HEK293 (cell line): Measurements from ENCODE around the gene C19orf53.

Experiments
- CTCF ChIA-PET: fragments of 350-600 bp; formaldehyde crosslinking; extraction: SDS; loops from one replicate; lab custom pipeline; 2021; ENCODE audit warnings: antibody characterized with exemption; lab: Yijun Ruan, JAX
- POLR2A ChIA-PET: fragments of 300-600 bp; formaldehyde crosslinking; extraction: SDS; loops from one replicate; lab custom pipeline; 2020; ENCODE audit warnings: antibody characterized with exemption, inconsistent platforms; lab: Yijun Ruan, JAX
- H3K27ac ChIP-seq: fragments of 200-500 bp; sonication (Bioruptor generic); 2 replicates; pipeline ENCODE4 v1.5.1; 2014; ENCODE audit warnings: low read depth, low read length, control low read depth, inconsistent platforms; ENCODE audit errors: extremely low read depth
- H3K36me3 ChIP-seq, 2 experiments: fragments of 200-500 bp in 1 of 2; sonication (Bioruptor generic) in 1 of 2; 1 replicate in 1 of 2; 2 replicates in 1 of 2; pipeline ENCODE4 v1.5.1; 2014 to 2017; ENCODE audit warnings: inconsistent platforms in 2 of 2, low read length in 2 of 2; ENCODE audit not compliant: control insufficient read depth in 2 of 2, insufficient read depth in 1 of 2
- H3K4me1 ChIP-seq: fragments of 200-500 bp; sonication (Bioruptor generic); 2 replicates; pipeline ENCODE4 v1.5.1; 2014; ENCODE audit warnings: mild to moderate bottlenecking, low read length, inconsistent platforms; ENCODE audit not compliant: control insufficient read depth, insufficient read depth
- H3K4me3 ChIP-seq: 2 replicates; pipeline ENCODE4 v1.5.1; 2011; ENCODE audit warnings: low read depth, mild to moderate bottlenecking, control low read depth, low read length, moderate library complexity
- H3K9me3 ChIP-seq: fragments of 200-500 bp; sonication (Bioruptor generic); 2 replicates; pipeline ENCODE4 v1.5.1; 2014; ENCODE audit warnings: low read depth, low read length, inconsistent platforms; ENCODE audit not compliant: control insufficient read depth, insufficient read depth
- BCL11A ChIP-seq: fragments of 450-650 bp; formaldehyde crosslinking; IDR thresholded peaks from 2 replicates; pipeline ENCODE4 v1.5.1; 2016; ENCODE audit warnings: low read depth, missing biosample characterization, missing genetic modification characterization
- BCL6B ChIP-seq: fragments of 450-650 bp; formaldehyde crosslinking; IDR thresholded peaks from 2 replicates; pipeline ENCODE4 v1.5.1; 2017; ENCODE audit warnings: missing biosample characterization, missing genetic modification characterization
- CTCF ChIP-seq: fragments of 450-650 bp; formaldehyde crosslinking; IDR thresholded peaks from 2 replicates; pipeline ENCODE4 v1.5.1; 2016; ENCODE audit warnings: missing biosample characterization, missing genetic modification characterization
- HOXA7 ChIP-seq: sonication (generic); formaldehyde crosslinking; IDR thresholded peaks from 2 replicates; pipeline ENCODE4 v1.8.1; 2022; ENCODE audit warnings: missing genetic modification reagents, borderline replicate concordance
- MEIS1 ChIP-seq: sonication (generic); formaldehyde crosslinking; IDR thresholded peaks from 2 replicates; pipeline ENCODE4 v1.8.1; 2022; ENCODE audit warnings: missing genetic modification reagents, mild to moderate bottlenecking, borderline replicate concordance
- MYNN ChIP-seq: fragments of 450-650 bp; formaldehyde crosslinking; IDR thresholded peaks from 2 replicates; pipeline ENCODE4 v1.5.1; 2016; ENCODE audit warnings: missing biosample characterization, missing genetic modification characterization, borderline replicate concordance
- PATZ1 ChIP-seq: fragments of 450-650 bp; formaldehyde crosslinking; IDR thresholded peaks from 2 replicates; pipeline ENCODE4 v1.5.1; 2016; ENCODE audit warnings: missing biosample characterization, missing genetic modification characterization
- ZNF169 ChIP-seq: fragments of 450-650 bp; formaldehyde crosslinking; IDR thresholded peaks from 2 replicates; pipeline ENCODE4 v1.5.1; 2016; ENCODE audit warnings: missing biosample characterization, missing genetic modification characterization
- ZNF221 ChIP-seq: fragments of 450-650 bp; formaldehyde crosslinking; IDR thresholded peaks from 2 replicates; pipeline ENCODE4 v1.5.1; 2017; ENCODE audit warnings: missing biosample characterization, missing genetic modification characterization, borderline replicate concordance
- ZNF280C ChIP-seq: fragments of 450-650 bp; formaldehyde crosslinking; IDR thresholded peaks from 2 replicates; pipeline ENCODE4 v1.5.1; 2016; ENCODE audit warnings: missing biosample characterization, missing genetic modification characterization
- ZNF302 ChIP-seq: fragments of 450-650 bp; formaldehyde crosslinking; IDR thresholded peaks from 2 replicates; pipeline ENCODE4 v1.5.1; 2016; ENCODE audit warnings: missing biosample characterization, missing genetic modification characterization, low read depth
- ZNF600 ChIP-seq: fragments of 450-650 bp; formaldehyde crosslinking; IDR thresholded peaks from 2 replicates; pipeline ENCODE4 v1.5.1; 2016; ENCODE audit warnings: missing biosample characterization, missing genetic modification characterization
- ZNF629 ChIP-seq: fragments of 450-650 bp; formaldehyde crosslinking; IDR thresholded peaks from 2 replicates; pipeline ENCODE4 v1.5.1; 2017; ENCODE audit warnings: missing biosample characterization, missing genetic modification characterization
- ZNF747 ChIP-seq: fragments of 450-650 bp; formaldehyde crosslinking; IDR thresholded peaks from 2 replicates; pipeline ENCODE4 v1.5.1; 2016; ENCODE audit warnings: missing biosample characterization, missing genetic modification characterization
- ZNF76 ChIP-seq: fragments of 450-650 bp; formaldehyde crosslinking; IDR thresholded peaks from 2 replicates; pipeline ENCODE4; 2016; ENCODE audit warnings: low read depth, missing biosample characterization, missing genetic modification characterization, borderline replicate concordance
- ZNF777 ChIP-seq: fragments of 450-650 bp; formaldehyde crosslinking; IDR thresholded peaks from 2 replicates; pipeline ENCODE4 v1.5.1; 2017; ENCODE audit warnings: missing biosample characterization, missing genetic modification characterization, borderline replicate concordance
- ZNF791 ChIP-seq: fragments of 450-650 bp; formaldehyde crosslinking; IDR thresholded peaks from 2 replicates; pipeline ENCODE4 v1.5.1; 2016; ENCODE audit warnings: missing biosample characterization, missing genetic modification characterization
- TF ChIP-seq, protein P1 (sequence below): fragments of 450-650 bp; formaldehyde crosslinking; IDR thresholded peaks from 2 replicates; pipeline ENCODE4 v1.5.1; 2016; ENCODE audit warnings: missing biosample characterization, missing genetic modification characterization
- TF ChIP-seq, protein P2 (sequence below): fragments of 450-650 bp; formaldehyde crosslinking; IDR thresholded peaks from 2 replicates; pipeline ENCODE4; 2016; ENCODE audit warnings: missing biosample characterization, missing genetic modification characterization
- TF ChIP-seq, protein P3 (sequence below): sonication (generic); formaldehyde crosslinking; IDR thresholded peaks from 2 replicates; pipeline ENCODE4 v1.8.1; 2022; ENCODE audit warnings: mild to moderate bottlenecking, moderate library complexity, missing genetic modification reagents

Gene C19orf53

DNA sequence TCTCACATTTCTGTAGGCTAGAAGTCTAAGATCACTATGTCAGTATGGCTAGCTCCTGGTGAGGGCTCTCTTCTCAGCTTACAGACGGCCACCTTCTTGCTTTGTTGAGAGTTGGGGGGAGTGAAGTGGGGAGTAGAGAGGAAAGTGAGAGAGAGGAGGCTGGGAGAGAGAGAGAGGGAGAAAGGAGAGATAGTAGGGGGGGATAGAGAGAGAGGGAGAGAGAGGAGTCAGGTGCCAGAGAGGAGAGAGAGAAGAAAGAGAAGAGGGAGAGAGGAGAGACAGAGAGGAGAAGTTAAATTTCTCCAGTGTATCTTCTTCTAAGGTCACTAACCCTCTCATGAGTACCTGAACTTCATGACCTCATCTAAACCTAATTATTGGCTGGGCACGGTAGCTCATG is 49.6 kb downstream of the C19orf53 start (continued):
- no peak for TF ChIP-seq ZNF280C (tag by site-specific recombination)
- no peak for TF ChIP-seq HOXA7 (CRISPR knock-in tag)
- no peak for TF ChIP-seq ZNF747 (tag by site-specific recombination)
- no peak for TF ChIP-seq ZNF629 (tag by site-specific recombination)
- TF ChIP-seq PATZ1 = no peak
- no peak for TF ChIP-seq ZNF777 (tag by site-specific recombination)
- no peak for TF ChIP-seq ZNF221 (tag by site-specific recombination)
- no peak for TF ChIP-seq MYNN (tag by site-specific recombination)
- TF ChIP-seq, protein P1, sequence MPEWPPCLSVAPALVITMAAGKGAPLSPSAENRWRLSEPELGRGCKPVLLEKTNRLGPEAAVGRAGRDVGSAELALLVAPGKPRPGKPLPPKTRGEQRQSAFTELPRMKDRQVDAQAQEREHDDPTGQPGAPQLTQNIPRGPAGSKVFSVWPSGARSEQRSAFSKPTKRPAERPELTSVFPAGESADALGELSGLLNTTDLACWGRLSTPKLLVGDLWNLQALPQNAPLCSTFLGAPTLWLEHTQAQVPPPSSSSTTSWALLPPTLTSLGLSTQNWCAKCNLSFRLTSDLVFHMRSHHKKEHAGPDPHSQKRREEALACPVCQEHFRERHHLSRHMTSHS = no peak
- TF ChIP-seq ZNF302 (tag by site-specific recombination) = no peak

GRCh38 chr19:13824703-13825102 is 50.4 kb downstream of the C19orf53 start:
- no peak overlapping the region for H3K4me3 ChIP-seq
- ChIA-PET CTCF (interaction anchor here (0.6 to 2.2 kb wide), 2 partner anchors 37 to 549 kb away, joined by 3 to 7 read pairs; no protein-coding TSS in a partner anchor), POLR2A (no interaction called here)
- H3K4me1 ChIP-seq = no peaks in the 10 kb centered on the region
- H3K9me3 ChIP-seq = no peaks in the 10 kb centered on the region
- H3K36me3 ChIP-seq = peaks cover 0 to 18% of the 10 kb centered on the region in 2 experiments; a peak in 2 of 3 replicates
- TF ChIP-seq, protein P2, sequence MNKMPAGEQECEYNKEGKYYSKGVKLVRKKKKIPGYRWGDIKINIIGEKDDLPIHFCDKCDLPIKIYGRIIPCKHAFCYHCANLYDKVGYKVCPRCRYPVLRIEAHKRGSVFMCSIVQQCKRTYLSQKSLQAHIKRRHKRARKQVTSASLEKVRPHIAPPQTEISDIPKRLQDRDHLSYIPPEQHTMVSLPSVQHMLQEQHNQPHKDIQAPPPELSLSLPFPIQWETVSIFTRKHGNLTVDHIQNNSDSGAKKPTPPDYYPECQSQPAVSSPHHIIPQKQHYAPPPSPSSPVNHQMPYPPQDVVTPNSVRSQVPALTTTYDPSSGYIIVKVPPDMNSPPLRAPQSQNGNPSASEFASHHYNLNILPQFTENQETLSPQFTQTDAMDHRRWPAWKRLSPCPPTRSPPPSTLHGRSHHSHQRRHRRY (tag by site-specific recombination) = no peak
- TF ChIP-seq MEIS1 (CRISPR knock-in tag) (no peak), ZNF302 (tag by site-specific recombination) (no peak), BCL6B (tag by site-specific recombination) (no peak), BCL11A (tag by site-specific recombination) (no peak), ZNF600 (no peak), ZNF791 (tag by site-specific recombination) (no peak), CTCF (tag by site-specific recombination) (no peak), ZNF76 (no peak), ZNF169 (no peak)
- TF ChIP-seq, protein P3, sequence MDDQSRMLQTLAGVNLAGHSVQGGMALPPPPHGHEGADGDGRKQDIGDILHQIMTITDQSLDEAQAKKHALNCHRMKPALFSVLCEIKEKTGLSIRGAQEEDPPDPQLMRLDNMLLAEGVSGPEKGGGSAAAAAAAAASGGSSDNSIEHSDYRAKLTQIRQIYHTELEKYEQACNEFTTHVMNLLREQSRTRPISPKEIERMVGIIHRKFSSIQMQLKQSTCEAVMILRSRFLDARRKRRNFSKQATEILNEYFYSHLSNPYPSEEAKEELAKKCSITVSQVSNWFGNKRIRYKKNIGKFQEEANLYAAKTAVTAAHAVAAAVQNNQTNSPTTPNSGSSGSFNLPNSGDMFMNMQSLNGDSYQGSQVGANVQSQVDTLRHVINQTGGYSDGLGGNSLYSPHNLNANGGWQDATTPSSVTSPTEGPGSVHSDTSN (CRISPR knock-in tag) = no peak
- H3K27ac ChIP-seq = no peak overlapping the region
